NB4 (cell line): ENCODE data around the gene PAM16.

Experiments used
- POLR2A ChIP-seq: IDR thresholded peaks from 2 replicates; pipeline ENCODE4 v1.6.1; 2011; ENCODE audit warnings: mild to moderate bottlenecking; ENCODE audit not compliant: insufficient read length; ENCODE audit errors: extremely low read depth
- TF ChIP-seq, protein P1 (sequence below): IDR thresholded peaks from one replicate; pipeline ENCODE4 v1.5.1; 2012; ENCODE audit warnings: low read depth, low read length

DNA sequence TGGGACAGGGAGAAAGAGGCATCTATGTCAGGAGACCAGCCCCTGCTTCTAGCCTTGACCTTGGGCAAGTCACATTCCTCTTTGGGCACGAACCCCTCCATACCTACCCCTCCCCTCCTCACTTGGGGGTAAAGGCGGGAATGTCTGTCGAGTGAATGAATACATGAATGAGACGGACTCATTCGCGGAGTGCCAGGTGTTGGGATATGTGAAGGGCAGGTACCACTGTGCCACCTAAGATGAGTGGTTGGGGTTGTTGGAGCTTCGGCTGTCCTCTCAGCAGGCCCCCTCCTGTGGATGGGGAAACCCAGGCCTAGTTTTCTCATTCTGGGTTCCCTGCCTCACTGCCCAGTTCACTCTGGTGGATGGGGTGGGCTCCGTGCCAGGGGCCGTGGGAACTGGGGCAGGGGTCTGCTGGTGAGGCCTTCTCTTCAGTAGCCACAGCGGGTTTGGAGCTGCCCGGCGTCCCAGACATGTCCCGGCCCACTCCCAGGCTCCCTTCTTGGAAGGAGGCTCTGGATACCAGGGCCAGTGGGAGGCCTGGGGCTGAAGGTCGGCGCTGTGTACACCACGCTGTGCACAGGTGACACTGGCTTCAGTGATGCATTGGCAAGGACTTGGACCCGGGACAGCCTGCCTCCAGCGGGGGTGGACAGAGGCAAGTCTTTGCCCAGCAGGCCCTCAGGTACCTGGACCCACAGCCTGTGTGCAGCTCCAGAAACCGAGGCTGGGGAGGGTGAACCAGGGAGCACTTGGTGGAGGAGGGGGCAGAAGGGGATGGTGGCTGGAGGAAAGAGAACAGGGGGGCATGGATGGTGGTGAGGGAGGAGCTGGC lies 29.6 kb downstream of the PAM16 start:
- TF ChIP-seq, protein P1, sequence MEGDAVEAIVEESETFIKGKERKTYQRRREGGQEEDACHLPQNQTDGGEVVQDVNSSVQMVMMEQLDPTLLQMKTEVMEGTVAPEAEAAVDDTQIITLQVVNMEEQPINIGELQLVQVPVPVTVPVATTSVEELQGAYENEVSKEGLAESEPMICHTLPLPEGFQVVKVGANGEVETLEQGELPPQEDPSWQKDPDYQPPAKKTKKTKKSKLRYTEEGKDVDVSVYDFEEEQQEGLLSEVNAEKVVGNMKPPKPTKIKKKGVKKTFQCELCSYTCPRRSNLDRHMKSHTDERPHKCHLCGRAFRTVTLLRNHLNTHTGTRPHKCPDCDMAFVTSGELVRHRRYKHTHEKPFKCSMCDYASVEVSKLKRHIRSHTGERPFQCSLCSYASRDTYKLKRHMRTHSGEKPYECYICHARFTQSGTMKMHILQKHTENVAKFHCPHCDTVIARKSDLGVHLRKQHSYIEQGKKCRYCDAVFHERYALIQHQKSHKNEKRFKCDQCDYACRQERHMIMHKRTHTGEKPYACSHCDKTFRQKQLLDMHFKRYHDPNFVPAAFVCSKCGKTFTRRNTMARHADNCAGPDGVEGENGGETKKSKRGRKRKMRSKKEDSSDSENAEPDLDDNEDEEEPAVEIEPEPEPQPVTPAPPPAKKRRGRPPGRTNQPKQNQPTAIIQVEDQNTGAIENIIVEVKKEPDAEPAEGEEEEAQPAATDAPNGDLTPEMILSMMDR: no peak
- no peak for TF ChIP-seq POLR2A
